Measurements from ENCODE around the gene FLOT2.

DNA sequence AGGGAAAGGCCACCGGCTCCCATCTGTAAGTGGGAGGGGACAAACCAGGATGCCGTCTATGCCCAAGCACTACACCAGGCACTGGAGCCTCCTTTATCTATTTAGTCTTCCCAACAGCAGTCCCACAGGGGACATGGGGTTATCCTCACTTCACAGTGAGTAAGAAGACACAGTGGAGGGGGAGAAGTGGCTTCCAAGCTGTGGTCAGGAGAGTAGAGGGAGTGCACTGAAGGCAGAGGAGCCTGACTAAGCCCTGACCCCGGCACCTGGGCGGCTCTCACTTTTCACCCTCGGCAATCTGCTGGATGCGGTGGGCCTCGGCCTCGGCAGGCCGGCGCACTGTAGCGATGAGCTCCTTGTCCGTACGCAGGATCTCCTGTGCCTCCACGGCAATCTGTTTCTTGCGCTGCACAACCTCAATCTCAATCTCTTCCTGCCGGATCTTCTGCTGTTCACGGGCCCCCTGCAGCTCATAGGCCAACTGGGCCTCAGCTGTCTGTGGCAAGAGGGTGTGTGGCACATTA lies 15.9 kb downstream of the FLOT2 start:
- TF ChIP-seq, protein P1, sequence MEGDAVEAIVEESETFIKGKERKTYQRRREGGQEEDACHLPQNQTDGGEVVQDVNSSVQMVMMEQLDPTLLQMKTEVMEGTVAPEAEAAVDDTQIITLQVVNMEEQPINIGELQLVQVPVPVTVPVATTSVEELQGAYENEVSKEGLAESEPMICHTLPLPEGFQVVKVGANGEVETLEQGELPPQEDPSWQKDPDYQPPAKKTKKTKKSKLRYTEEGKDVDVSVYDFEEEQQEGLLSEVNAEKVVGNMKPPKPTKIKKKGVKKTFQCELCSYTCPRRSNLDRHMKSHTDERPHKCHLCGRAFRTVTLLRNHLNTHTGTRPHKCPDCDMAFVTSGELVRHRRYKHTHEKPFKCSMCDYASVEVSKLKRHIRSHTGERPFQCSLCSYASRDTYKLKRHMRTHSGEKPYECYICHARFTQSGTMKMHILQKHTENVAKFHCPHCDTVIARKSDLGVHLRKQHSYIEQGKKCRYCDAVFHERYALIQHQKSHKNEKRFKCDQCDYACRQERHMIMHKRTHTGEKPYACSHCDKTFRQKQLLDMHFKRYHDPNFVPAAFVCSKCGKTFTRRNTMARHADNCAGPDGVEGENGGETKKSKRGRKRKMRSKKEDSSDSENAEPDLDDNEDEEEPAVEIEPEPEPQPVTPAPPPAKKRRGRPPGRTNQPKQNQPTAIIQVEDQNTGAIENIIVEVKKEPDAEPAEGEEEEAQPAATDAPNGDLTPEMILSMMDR (IDR thresholded peaks at IDR 0.05), result no peak
- TF ChIP-seq POLR2A (IDR thresholded peaks at IDR 0.05), result no peak
